Prostate gland (tissue), 2 donors: Measurements from ENCODE around the gene MYRF.

Source experiments
- POLR2A ChIP-seq: fragments of 450-650 bp; IDR thresholded peaks from one replicate; pipeline ENCODE4 v1.6.1; 2016; ENCODE audit warnings: antibody characterized with exemption, mild to moderate bottlenecking
- POLR2AphosphoS5 ChIP-seq: sonication (generic); formaldehyde crosslinking; IDR thresholded peaks from one replicate; pipeline ENCODE4 v1.6.1; 2017; ENCODE audit warnings: antibody characterized with exemption
- TF ChIP-seq, protein P1 (sequence below), 4 experiments: fragments of 200-600 bp in 2 of 4; fragments of 450-650 bp in 2 of 4; sonication (generic) in 2 of 4; IDR thresholded peaks; 1 replicate in 3 of 4; 2 replicates in 1 of 4; pipeline ENCODE4 v1.5.1; 2016 to 2019; ENCODE audit warnings: antibody characterized with exemption in 4 of 4, mild to moderate bottlenecking in 2 of 4, moderate library complexity in 2 of 4

GRCh38 chr11:61763930-61764605 is 11.6 kb downstream of the MYRF start:
- TF ChIP-seq, protein P1, sequence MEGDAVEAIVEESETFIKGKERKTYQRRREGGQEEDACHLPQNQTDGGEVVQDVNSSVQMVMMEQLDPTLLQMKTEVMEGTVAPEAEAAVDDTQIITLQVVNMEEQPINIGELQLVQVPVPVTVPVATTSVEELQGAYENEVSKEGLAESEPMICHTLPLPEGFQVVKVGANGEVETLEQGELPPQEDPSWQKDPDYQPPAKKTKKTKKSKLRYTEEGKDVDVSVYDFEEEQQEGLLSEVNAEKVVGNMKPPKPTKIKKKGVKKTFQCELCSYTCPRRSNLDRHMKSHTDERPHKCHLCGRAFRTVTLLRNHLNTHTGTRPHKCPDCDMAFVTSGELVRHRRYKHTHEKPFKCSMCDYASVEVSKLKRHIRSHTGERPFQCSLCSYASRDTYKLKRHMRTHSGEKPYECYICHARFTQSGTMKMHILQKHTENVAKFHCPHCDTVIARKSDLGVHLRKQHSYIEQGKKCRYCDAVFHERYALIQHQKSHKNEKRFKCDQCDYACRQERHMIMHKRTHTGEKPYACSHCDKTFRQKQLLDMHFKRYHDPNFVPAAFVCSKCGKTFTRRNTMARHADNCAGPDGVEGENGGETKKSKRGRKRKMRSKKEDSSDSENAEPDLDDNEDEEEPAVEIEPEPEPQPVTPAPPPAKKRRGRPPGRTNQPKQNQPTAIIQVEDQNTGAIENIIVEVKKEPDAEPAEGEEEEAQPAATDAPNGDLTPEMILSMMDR (IDR thresholded peaks at IDR 0.05), result no peak
- TF ChIP-seq POLR2A (no peak), POLR2AphosphoS5 (no peak)
